ENCODE data around the gene DAGLA. TPM values are rescaled to one million over a fixed set of nuclear protein-coding genes. Genes with fewer than 3 reads are reported as not detected.

Gene DAGLA
- total RNA-seq, 1 donor from 2014 or later, result 1.1 TPM

GRCh38 chr11:61749591-61750217, 69.5 kb downstream of the DAGLA start:
- peak overlapping the region; percentile 77 for H3K4me3 Mint-ChIP-seq
- peak overlapping the region; percentile 2 for H3K4me3 ChIP-seq
- H3K9me3 Mint-ChIP-seq, result no peaks in the 10 kb centered on the region
- no peaks in the 10 kb centered on the region for H3K36me3 ChIP-seq
- H3F3A ChIP-seq (ENCODE audit: low read depth), result peaks cover 13% of the 10 kb centered on the region
- H3K27ac Mint-ChIP-seq, result peak overlapping the region; percentile 95
- no peaks in the 10 kb centered on the region for H4K20me1 ChIP-seq (ENCODE audit: low read depth)
- H3K36me3 Mint-ChIP-seq, result no peaks in the 10 kb centered on the region
- H3K27me3 Mint-ChIP-seq (ENCODE audit: insufficient read depth, low read depth), result peaks cover 28% of the 10 kb centered on the region
- peak; percentile 50 for DNase-seq (ENCODE audit: low spot score)
- H3K79me2 ChIP-seq (ENCODE audit: low read depth), result no peaks in the 10 kb centered on the region
- peak overlapping the region; percentile 65 for H3K4me2 ChIP-seq
- no peak overlapping the region for H3K9ac ChIP-seq
- no peak overlapping the region for H3K27ac ChIP-seq
- TF ChIP-seq, protein P1, sequence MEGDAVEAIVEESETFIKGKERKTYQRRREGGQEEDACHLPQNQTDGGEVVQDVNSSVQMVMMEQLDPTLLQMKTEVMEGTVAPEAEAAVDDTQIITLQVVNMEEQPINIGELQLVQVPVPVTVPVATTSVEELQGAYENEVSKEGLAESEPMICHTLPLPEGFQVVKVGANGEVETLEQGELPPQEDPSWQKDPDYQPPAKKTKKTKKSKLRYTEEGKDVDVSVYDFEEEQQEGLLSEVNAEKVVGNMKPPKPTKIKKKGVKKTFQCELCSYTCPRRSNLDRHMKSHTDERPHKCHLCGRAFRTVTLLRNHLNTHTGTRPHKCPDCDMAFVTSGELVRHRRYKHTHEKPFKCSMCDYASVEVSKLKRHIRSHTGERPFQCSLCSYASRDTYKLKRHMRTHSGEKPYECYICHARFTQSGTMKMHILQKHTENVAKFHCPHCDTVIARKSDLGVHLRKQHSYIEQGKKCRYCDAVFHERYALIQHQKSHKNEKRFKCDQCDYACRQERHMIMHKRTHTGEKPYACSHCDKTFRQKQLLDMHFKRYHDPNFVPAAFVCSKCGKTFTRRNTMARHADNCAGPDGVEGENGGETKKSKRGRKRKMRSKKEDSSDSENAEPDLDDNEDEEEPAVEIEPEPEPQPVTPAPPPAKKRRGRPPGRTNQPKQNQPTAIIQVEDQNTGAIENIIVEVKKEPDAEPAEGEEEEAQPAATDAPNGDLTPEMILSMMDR (IDR thresholded peaks at IDR 0.05), result no peak
- TF ChIP-seq EZH2 (IDR thresholded peaks at IDR 0.05) (no peak), EZH2phosphoT487 (IDR thresholded peaks at IDR 0.05) (no peak)
- H2AFZ ChIP-seq (replicated peaks), result no peak overlapping the region
- H3K4me1 Mint-ChIP-seq, result peaks cover 51% of the 10 kb centered on the region
- peaks cover 25% of the 10 kb centered on the region for H3K4me1 ChIP-seq
- no peaks in the 10 kb centered on the region for H3K9me3 ChIP-seq (ENCODE audit: low read depth)
- peaks cover 33% of the 10 kb centered on the region for H3K27me3 ChIP-seq

DNA sequence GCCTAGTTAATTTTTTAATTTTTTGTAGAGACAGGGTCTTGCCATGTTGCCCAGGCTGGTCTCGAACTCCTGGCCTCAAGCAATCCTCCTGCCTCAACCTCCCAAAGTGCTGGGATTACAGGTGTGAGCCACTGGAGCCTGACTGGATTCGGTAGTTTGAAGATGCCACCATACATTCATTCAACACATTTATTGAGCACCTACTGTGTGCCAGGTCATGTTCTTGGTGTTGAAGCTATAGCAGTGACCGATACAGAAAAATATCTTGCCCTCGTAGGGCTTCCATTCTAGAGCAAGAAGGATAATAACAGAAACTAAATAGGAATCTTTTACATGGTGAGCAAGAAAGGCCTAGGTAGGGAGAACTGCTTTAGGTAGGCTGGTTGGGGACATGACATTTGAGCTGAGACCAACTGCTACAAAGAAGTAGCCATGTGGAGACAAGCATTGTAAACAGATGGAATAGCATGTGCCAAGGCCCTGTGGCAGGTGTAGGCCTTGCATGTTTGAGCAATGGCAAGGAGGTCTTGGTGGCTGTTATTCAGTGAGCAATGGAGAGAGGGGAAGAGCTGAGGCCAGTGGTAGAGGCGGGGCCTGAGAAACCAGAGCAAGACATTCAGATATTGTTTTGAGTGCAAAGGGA, 70.6 kb downstream of the DAGLA start:
- Histone ChIP-seq H2AFZ (replicated peaks) (no peak overlapping the region), H3K79me2 (ENCODE audit: low read depth) (no peaks in the 10 kb centered on the region), H3K36me3 (no peaks in the 10 kb centered on the region), H3K4me2 (no peak overlapping the region), H3K27me3 (peaks cover 33% of the 10 kb centered on the region), H3K9me3 (ENCODE audit: low read depth) (no peaks in the 10 kb centered on the region), H3F3A (ENCODE audit: low read depth) (peaks cover 13% of the 10 kb centered on the region), H3K4me3 (no peak overlapping the region), H4K20me1 (ENCODE audit: low read depth) (no peaks in the 10 kb centered on the region), H3K4me1 (peaks cover 22% of the 10 kb centered on the region), H3K9ac (no peak overlapping the region), H3K27ac (no peak overlapping the region)
- peak overlapping the region; percentile 70 for H3K4me3 Mint-ChIP-seq
- H3K27me3 Mint-ChIP-seq (ENCODE audit: insufficient read depth, low read depth), result peaks cover 28% of the 10 kb centered on the region
- H3K9me3 Mint-ChIP-seq, result no peaks in the 10 kb centered on the region
- H3K4me1 Mint-ChIP-seq, result peaks cover 51% of the 10 kb centered on the region
- no peaks in the 10 kb centered on the region for H3K36me3 Mint-ChIP-seq
- TF ChIP-seq, protein P1 (IDR thresholded peaks at IDR 0.05), result no peak
- TF ChIP-seq EZH2phosphoT487 (IDR thresholded peaks at IDR 0.05) (no peak), EZH2 (IDR thresholded peaks at IDR 0.05) (no peak)
- H3K27ac Mint-ChIP-seq, result no peak overlapping the region
- DNase-seq (ENCODE audit: low spot score), result no peak

GRCh38 chr11:61751384-61751783, 71.2 kb downstream of the DAGLA start:
- peak overlapping the region; percentile 70 for H3K4me3 Mint-ChIP-seq
- H3F3A ChIP-seq (ENCODE audit: low read depth), result peaks cover 13% of the 10 kb centered on the region
- peaks cover 33% of the 10 kb centered on the region for H3K27me3 ChIP-seq
- H3K4me1 ChIP-seq, result peaks cover 20% of the 10 kb centered on the region
- no peaks in the 10 kb centered on the region for H3K36me3 ChIP-seq
- TF ChIP-seq EZH2 (IDR thresholded peaks at IDR 0.05) (no peak), EZH2phosphoT487 (IDR thresholded peaks at IDR 0.05) (no peak)
- TF ChIP-seq, protein P1 (IDR thresholded peaks at IDR 0.05), result no peak
- no peaks in the 10 kb centered on the region for H3K79me2 ChIP-seq (ENCODE audit: low read depth)
- H3K36me3 Mint-ChIP-seq, result no peaks in the 10 kb centered on the region
- no peak overlapping the region for H3K27ac Mint-ChIP-seq
- no peak overlapping the region for H3K9ac ChIP-seq
- no peaks in the 10 kb centered on the region for H3K9me3 Mint-ChIP-seq
- no peak overlapping the region for H3K27ac ChIP-seq
- H2AFZ ChIP-seq (replicated peaks), result no peak overlapping the region
- H3K4me1 Mint-ChIP-seq, result peaks cover 48% of the 10 kb centered on the region
- H3K4me2 ChIP-seq, result no peak overlapping the region
- no peaks in the 10 kb centered on the region for H4K20me1 ChIP-seq (ENCODE audit: low read depth)
- no peak overlapping the region for H3K4me3 ChIP-seq
- no peaks in the 10 kb centered on the region for H3K9me3 ChIP-seq (ENCODE audit: low read depth)
- peaks cover 28% of the 10 kb centered on the region for H3K27me3 Mint-ChIP-seq (ENCODE audit: insufficient read depth, low read depth)
- no peak for DNase-seq (ENCODE audit: low spot score)

Data from neural progenitor cell (in vitro differentiated cells).